ENCODE data around the gene HMCN1.

DNA sequence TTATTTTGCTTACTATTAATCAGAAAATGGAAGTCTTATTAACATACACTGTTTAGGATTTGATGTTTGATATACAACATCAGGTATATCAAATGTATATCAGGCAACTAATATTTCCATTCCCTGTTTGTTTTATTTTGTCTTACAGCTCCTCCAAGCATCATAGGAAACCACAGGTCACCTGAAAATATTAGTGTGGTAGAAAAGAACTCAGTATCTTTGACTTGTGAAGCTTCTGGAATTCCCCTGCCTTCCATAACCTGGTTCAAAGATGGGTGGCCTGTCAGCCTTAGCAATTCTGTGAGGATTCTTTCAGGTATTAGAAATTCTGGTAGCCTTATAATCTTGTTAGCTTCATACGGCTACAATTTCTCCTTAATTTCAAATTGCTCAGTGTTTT lies 322.9 kb downstream of the HMCN1 start:
- TF ChIP-seq, protein P1, sequence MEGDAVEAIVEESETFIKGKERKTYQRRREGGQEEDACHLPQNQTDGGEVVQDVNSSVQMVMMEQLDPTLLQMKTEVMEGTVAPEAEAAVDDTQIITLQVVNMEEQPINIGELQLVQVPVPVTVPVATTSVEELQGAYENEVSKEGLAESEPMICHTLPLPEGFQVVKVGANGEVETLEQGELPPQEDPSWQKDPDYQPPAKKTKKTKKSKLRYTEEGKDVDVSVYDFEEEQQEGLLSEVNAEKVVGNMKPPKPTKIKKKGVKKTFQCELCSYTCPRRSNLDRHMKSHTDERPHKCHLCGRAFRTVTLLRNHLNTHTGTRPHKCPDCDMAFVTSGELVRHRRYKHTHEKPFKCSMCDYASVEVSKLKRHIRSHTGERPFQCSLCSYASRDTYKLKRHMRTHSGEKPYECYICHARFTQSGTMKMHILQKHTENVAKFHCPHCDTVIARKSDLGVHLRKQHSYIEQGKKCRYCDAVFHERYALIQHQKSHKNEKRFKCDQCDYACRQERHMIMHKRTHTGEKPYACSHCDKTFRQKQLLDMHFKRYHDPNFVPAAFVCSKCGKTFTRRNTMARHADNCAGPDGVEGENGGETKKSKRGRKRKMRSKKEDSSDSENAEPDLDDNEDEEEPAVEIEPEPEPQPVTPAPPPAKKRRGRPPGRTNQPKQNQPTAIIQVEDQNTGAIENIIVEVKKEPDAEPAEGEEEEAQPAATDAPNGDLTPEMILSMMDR (conservative IDR thresholded peaks at IDR 0.05; ENCODE audit: low read depth in 2 of 2): no peak
- TF ChIP-seq REST (IDR thresholded peaks at IDR 0.05; ENCODE audit: unreplicated experiment): no peak
- no peak for TF ChIP-seq POLR2AphosphoS5 (IDR thresholded peaks at IDR 0.05; ENCODE audit: low read depth)
- TF ChIP-seq ETS1 (IDR thresholded peaks at IDR 0.05): no peak
- TF ChIP-seq EZH2phosphoT487 (IDR thresholded peaks at IDR 0.05; ENCODE audit: unreplicated experiment): no peak
- no peak for TF ChIP-seq CREB1 (CRISPR knock-in tag; IDR thresholded peaks at IDR 0.05; ENCODE audit: low read depth)
- no peak for TF ChIP-seq EZH2 (IDR thresholded peaks at IDR 0.05; ENCODE audit: low read depth, unreplicated experiment)
- no peak for TF ChIP-seq NANOG (IDR thresholded peaks at IDR 0.05; ENCODE audit: borderline replicate concordance)
- TF ChIP-seq JUNB (IDR thresholded peaks at IDR 0.05; ENCODE audit: unreplicated experiment): no peak
